CD4-positive, alpha-beta T cell treated with Interleukin-21 for 1 hour (primary cell): ENCODE data around the gene ZBTB7C.
"Not testable (repeated sequence)": the region's sequence is repeated elsewhere in the genome, so short reads cannot be mapped to it uniquely, and the experiment has no call there.

ENCODE experiments used
- DNase-seq: peaks from one replicate; pipeline ENCODE4 v3.0.0-alpha.2; 2020

Gene ZBTB7C

DNA sequence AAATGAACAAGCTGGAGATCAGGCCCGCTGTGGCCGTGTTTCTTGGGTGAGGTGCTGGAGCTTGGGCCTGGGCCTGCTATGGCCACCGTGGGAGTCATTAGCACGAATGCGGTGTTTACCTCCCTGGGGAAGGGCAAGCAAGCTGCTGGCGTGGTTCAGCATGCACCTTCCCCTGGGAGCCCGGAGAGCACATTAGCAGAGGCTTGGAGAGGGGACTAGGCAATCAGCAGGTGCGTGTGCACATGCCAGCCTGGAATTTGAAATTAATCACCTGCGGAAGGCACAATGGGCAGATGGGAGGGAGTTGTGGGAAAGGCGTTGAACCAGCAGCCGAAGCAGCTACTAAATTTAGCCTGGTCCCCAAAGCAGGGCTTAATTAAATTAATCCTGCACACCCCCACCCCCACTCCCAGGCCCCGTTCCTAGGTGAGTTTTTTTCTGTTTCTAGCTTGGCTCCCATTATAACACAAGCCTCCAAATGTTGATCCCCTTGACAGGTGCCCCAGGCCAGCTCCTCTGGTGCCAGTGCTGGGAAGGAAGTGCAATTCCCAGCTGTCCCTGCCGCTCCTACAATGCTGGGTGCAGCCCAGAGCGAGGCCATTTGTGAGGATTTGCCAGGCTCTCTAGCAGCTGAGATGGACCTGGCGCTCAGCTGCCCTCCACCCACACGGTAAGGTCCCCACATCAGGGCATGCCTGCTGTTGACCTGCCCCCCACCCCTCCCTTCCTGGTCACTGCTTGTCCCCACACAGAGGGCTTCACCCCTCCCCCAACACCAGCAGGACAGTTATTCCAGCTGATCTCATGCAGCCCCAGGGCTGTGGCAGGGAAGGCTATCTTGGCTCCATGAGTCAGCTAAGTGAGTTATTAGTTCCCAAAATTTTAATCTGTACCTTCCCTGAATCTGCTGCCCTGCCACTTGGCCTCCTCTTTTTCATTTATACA lies 115.0 kb downstream of the ZBTB7C start:
- no peak for DNase-seq

- DNase-seq, result no peak
Measured at GRCh38 chr18:48292782-48293424, 116.3 kb downstream of the ZBTB7C start.

GRCh38 chr18:48292229-48292628 lies 117.0 kb downstream of the ZBTB7C start:
- no peak for DNase-seq

DNA sequence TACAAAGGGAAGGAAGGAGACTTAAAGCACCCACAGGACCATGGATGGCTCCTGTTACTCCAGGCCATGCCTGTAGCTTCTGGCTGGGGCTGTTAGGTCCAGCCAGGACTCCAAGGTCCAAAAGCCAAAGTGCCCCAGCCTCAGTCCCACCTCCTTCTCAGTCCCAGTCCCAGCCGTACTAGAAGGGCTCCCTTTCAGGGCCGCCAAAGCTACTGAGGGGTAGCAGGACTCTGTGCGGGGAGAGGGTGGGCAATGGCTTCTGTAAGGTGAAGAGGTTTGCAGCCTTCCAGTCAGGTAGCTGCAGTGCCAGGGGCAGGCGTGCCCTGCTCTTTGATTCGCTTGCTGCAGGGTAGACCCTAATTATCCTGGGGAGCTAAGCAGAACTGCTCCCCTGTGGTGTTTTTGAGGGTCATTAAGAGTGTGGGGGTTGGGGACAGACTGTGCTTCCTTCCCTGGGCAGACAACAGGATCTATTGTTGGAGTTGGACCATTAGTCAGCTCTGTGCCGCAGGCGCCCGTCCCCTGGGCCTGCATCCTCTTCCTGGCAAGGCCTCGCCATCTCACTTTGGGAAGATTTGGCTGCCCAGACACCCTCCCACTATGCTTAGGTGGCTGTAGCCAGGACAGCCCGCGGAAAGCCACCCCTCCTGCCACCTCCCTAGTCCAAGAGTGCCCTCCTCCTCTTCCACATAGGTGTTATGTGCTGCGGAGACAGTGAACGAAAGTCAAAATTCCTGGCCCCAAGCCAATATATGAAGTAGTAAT lies 118.8 kb downstream of the ZBTB7C start:
- no peak for DNase-seq

DNA sequence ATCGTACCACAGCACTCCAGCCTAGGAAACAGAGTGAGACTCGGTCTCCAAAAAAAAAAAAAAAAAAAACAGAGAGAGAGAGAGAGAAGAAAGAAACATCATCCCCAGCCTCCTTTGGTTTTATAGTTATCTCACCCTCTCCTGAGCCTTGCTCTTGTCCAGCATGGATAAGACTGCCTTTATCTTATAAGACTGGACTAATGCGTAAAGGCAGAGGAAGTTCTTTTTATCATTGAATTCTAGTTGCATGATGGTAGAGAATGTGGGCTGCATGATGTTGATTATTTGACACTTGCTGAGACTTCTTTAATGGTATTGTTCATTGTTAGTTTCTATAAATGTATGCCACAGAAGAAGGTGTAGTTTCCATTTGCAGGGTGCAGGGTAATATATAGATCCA lies 124.4 kb downstream of the ZBTB7C start:
- DNase-seq, result no peak

DNA sequence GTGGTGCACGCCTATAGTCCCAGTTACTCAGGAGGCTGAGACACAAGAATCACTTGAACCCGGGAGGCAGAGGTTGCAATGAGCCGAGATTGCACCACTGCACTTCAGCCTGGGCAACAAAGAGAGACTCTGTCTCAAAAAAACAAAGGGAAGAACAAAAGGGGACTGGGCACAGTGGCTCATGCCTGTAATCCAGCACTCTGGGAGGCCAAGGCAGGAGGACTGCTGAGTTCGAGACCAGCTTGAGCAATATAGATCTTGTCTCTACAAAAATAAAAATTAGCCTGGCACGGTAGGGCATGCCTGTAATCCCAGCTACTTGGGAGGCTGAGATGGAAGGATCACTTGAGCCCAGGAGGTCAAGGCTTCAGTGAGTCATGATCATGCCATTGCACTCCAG lies 125.2 kb downstream of the ZBTB7C start:
- not testable (repeated sequence) for DNase-seq

GRCh38 chr18:48281460-48281859 lies 127.7 kb downstream of the ZBTB7C start:
- not testable (repeated sequence) for DNase-seq

GRCh38 chr18:48279312-48279711 lies 129.9 kb downstream of the ZBTB7C start:
- no peak for DNase-seq

- DNase-seq, result no peak
Measured at GRCh38 chr18:48278081-48278480, 131.1 kb downstream of the ZBTB7C start.

GRCh38 chr18:48274301-48274700 lies 134.9 kb downstream of the ZBTB7C start:
- no peak for DNase-seq

DNA sequence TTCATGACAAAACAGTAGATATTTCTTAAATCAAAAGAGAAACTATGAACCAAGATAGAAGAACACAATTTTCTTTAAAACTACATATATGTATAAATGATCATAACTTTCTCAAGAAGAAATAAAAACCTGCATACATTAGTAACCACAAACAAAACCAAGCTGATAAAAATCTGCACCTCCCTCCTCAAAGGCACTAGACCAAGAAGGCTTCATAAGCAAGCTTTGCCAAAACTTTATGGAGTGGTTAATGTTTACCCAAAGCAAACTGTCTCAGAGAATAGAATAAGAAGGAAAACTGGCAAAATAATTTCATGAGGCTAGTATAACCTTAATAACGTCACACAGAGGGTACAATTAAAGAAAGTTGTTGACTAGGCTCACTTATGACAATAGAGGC lies 138.3 kb downstream of the ZBTB7C start:
- DNase-seq, result no peak

DNA sequence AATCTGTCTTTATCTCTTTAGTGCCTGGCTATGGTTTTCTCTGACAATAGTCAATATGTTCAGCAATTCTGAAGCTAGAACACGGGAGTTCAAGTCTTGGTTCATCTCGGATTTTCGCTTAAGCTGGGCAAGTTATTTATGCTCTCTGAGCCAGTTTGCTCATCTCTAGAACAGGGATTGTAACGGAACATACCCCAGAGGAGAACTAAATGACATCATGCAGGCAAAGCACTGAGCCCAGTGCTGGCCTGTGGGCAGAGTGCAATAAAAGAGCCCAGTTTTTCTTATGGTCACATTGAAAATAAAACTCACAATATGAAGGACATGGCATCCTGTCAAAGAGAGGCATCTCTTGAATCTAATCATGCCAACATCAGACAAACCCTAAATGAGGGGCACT lies 143.9 kb downstream of the ZBTB7C start:
- DNase-seq, result no peak

- DNase-seq, result no peak
Measured at GRCh38 chr18:48263914-48264902, 145.0 kb downstream of the ZBTB7C start.

DNA sequence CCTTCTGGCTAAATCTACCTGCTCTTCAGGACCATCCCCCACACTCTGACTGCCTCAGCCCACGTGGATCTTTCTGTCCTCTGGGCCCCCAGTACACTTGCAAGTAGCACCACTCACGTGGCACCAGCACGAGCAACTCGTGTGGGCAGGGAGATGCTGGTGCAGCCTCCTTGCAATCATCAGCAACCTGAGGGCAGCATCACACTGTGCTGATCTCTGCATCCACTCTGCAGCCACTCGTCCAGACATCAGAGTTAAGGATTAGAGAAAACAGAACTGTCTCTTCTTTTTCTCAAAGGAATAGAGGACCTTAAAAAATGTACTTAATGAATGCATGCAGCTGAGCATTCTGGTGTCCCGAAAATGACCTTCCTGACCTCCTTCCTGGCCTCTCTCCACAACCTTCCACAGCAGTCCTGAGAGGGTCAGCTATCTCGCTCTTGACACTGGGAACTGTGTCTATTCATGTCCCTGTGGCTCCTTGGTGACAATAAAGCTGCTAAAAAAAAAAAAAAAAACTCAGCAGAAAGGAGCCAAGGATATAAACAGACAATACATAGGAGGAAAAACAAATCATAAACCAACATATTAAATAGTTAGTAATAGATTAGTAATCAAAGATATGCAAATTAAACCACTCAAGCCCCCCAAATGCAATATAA lies 145.9 kb downstream of the ZBTB7C start:
- no peak for DNase-seq

DNA sequence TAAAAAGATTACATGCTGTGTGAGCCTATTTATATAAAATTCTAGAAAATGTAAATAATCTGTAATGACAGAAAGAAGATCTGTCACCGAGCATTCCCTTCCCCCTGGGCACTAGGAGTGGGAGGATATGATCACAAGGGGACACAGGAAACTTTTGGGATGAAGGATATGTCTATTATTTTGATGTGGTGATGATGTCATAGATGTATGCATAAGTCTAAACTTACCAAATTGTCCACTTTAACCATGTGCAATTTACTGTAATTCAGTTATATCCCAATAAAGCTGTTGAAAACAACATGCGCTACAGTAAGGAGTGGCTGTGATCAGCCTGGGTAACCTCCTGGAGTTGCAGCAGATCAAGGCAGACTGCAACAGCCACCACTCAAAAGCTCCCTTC lies 148.9 kb downstream of the ZBTB7C start:
- DNase-seq, result no peak

DNA sequence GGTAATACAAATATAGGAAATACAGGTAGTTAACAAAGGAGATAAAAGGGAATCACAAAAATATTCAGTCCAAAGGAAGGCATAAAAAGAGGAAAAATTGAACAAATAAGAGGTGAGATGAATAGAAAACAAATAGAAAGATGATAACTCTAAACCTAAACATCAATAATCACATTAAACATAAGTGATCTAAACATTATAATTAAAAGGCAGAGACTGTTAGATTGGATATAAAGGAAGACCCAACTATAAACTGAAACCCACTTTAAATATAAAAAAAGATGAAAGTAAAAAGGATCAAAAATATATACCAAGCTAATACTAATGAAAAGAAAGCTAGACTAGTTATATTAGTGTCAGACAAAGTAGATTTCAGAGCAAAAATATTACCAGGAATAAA lies 152.3 kb downstream of the ZBTB7C start:
- no peak for DNase-seq

GRCh38 chr18:48254077-48254602 lies 155.0 kb downstream of the ZBTB7C start:
- DNase-seq, result no peak

DNA sequence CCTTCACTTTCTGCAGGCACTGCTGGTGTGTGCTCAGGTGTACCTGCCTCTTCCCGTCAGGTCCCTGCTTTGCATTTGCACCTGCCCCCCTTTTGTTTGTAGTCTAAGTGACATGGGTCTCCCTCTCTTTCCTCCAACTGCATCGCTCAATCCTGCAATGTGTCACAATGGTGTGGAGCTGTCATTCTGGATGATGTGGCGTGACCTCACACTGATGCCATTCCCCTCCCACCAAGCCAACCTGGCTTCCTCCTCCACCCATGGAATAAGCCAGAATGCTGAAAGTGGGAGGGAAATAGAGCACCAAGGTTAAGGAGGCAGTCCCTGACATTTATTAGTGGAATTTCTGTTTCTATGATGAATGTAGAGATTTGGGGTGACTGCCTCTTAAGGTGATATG lies 156.7 kb downstream of the ZBTB7C start:
- DNase-seq, result no peak

GRCh38 chr18:48250918-48251317 lies 158.3 kb downstream of the ZBTB7C start:
- no peak for DNase-seq

GRCh38 chr18:48250362-48250907 lies 158.7 kb downstream of the ZBTB7C start:
- no peak for DNase-seq

DNA sequence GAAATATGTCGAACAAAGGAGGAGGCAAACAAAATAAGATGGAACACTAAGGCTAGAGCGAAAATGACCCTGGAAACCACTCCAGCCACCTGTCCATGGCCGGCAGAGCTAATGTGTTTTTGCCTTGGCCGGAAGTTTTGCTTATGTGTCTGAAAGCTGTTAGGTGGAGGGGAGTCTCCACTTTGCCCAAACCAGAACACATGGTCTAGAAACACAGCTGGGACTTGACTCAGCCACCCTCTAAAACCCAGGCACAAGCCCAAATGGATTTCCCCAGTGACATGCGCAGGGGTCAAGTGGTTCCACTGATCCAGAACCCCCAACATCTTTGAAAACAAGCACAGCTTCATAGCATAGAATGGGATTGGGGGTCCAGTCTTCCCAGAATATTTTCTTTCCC lies 159.3 kb downstream of the ZBTB7C start:
- DNase-seq, result no peak
